GM12872 (cell line): ENCODE measurements around the gene CYTL1.
A peak's percentile ranks its signal among the peaks of the same experiment; 100 is the strongest.

Experiments
- CTCF ChIP-seq: IDR thresholded peaks from 3 replicates; pipeline ENCODE4 v1.5.1; 2011; ENCODE audit warnings: low read depth, mild to moderate bottlenecking, low read length, moderate library complexity; ENCODE audit not compliant: insufficient read depth

CYTL1 gene

DNA sequence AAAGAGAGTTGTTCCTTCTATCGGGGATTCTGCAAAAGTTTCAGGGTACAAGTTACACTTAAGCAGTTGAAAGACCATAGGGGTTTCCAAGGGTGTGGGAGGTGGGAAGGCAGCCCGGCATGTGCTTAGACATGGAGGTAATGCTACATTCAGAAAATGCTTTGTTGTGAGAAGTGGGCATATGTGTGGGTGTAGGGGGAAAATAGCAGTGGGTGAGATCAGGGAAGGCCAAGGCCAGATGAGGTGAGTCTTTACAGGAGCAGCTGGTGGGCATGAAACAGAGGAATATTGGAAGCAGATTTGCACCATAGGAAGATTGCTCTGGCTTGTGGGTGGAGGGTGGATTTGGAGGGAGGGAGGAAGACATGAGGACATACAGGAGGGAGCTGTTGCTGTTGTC is 8.3 kb downstream of the CYTL1 start:
- no peak for TF ChIP-seq CTCF

DNA sequence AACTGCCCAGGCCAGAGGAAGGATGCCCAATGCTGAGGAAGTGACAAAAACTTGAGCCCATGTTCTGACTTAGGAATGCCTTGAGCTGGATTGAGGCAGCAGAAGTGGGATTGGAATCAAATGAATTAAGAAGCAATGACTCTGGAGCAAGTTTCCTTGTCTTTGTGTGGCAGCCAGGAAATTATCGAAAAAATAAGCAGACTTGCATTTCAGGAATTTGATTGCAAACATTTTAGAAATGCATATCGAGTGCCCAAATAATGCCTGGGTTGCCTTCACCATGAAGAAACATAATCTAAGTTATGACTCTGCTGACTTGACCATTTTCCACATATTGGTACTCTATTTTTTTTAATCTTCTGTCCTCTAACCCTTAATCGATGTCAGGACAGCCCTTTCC is 9.5 kb downstream of the CYTL1 start:
- no peak for TF ChIP-seq CTCF

GRCh38 chr4:5004496-5004895 is 14.8 kb downstream of the CYTL1 start:
- no peak for TF ChIP-seq CTCF

GRCh38 chr4:5003918-5004317 is 15.3 kb downstream of the CYTL1 start:
- TF ChIP-seq CTCF: no peak

- no peak for TF ChIP-seq CTCF
Observed at GRCh38 chr4:5003372-5003857, 15.8 kb downstream of the CYTL1 start.

GRCh38 chr4:4995908-4996265 is 23.4 kb downstream of the CYTL1 start:
- TF ChIP-seq CTCF: no peak

DNA sequence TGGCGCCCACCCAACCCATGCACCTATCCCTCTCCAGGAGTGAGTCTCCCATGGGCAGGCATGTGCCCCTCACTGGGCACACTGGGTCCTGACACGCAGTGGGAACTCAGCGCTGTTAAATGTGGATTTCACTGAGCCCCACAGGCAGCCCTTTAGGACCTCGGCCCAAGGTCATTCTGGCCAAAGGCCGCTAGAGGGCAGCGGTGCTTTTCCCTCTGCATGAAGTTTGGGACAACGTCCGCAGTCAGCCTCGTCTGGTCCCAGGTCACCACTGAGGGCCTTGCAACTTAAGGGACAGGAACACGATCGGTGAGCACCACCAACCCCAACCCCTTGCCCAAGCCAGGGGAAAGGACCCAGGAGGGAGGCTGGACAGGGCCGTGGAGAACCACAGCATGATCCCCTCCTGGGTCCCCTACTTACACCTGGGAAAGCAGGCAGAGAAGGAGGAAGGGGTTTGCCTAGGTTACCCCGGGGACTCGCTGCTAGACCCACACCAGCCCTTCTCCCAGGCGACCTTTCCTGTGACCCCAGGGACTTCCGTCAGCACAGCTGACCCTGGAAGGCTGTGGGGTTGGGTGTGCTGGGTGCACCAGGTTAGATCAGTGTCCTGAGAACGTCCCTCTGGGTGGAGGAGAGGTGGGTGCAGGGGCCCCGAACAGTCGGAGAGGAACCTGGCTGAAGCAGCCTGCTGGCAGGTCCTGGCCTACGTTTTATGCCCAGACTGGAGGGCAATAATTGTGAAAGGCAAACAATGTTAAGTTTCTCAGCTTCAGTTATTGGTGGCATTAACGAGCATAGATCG is 24.0 kb downstream of the CYTL1 start:
- TF ChIP-seq CTCF: peak; percentile 97
